HFFc6 (cell line): ENCODE results near the gene ZNF341. TPM values are rescaled to one million over a fixed set of nuclear protein-coding genes. Genes with fewer than 3 reads are reported as not detected.
A peak's percentile ranks its signal among the peaks of the same experiment; 100 is the strongest.

Experiments used
- DNase-seq: peaks from one replicate; pipeline ENCODE4 v3.0.0-alpha.2; 2018
- H3K27ac Mint-ChIP-seq: 2 replicates; pipeline ENCODE4 v1.8.0; 2020; ENCODE audit warnings: mild to moderate bottlenecking, mixed read lengths
- H3K27me3 Mint-ChIP-seq: 2 replicates; pipeline ENCODE4 v1.8.0; 2021; ENCODE audit warnings: mild to moderate bottlenecking, moderate library complexity, mixed read lengths; ENCODE audit not compliant: insufficient read depth
- H3K36me3 Mint-ChIP-seq: 2 replicates; pipeline ENCODE4 v1.8.0; 2021; ENCODE audit warnings: low read depth, mixed read lengths
- H3K4me1 Mint-ChIP-seq: 2 replicates; pipeline ENCODE4 v1.8.0; 2020; ENCODE audit warnings: low read depth, mixed read lengths
- H3K4me3 Mint-ChIP-seq: 2 replicates; pipeline ENCODE4 v1.8.0; 2020; ENCODE audit warnings: mild to moderate bottlenecking, moderate library complexity, mixed read lengths
- H3K9me3 Mint-ChIP-seq: 2 replicates; pipeline ENCODE4 v1.8.0; 2020; ENCODE audit warnings: mild to moderate bottlenecking, mixed read lengths
- CTCF ChIP-seq: fragments of 200-600 bp; sonication (generic); IDR thresholded peaks from 2 replicates; pipeline ENCODE4 v1.5.0; 2021; ENCODE audit warnings: antibody characterized with exemption, mild to moderate bottlenecking
- total RNA-seq, 6 experiments: library from RNA; stranded (reverse); fragmentation: NEBNext Ultra II Directional; extraction: Animal tissue kit (Norgen Biotek cat#: 25700); gene quantifications; 2 replicates in 1 of 6; 3 replicates in 5 of 6; pipeline ENCODE4 v1.2.3, GENCODE V29; 2021

The ZNF341 gene
- total RNA-seq, 6 experiments from 2014 or later, result 3.2 to 4.1 (median 3.6) TPM

- no peak for DNase-seq
- Mint-ChIP-seq H3K36me3 (peaks cover 8% of the 10 kb centered on the region), H3K27me3 (peaks cover 4% of the 10 kb centered on the region), H3K4me1 (peaks cover 18% of the 10 kb centered on the region), H3K27ac (no peak overlapping the region), H3K9me3 (peaks cover 4% of the 10 kb centered on the region; the same call in 1 of the 2 replicates), H3K4me3 (no peak overlapping the region)
- TF ChIP-seq CTCF, result no peak
Measured at GRCh38 chr20:33716498-33716897, 15.3 kb upstream of the ZNF341 start.

- no peak for DNase-seq
- TF ChIP-seq CTCF, result no peak
- Mint-ChIP-seq H3K9me3 (peaks cover 4% of the 10 kb centered on the region; the same call in 1 of the 2 replicates), H3K4me1 (peaks cover 18% of the 10 kb centered on the region), H3K36me3 (peaks cover 8% of the 10 kb centered on the region), H3K4me3 (peak overlapping the region; percentile 96), H3K27me3 (peaks cover 4% of the 10 kb centered on the region), H3K27ac (peak overlapping the region; percentile 85)
Measured at GRCh38 chr20:33719277-33719988, 12.4 kb upstream of the ZNF341 start.

GRCh38 chr20:33719989-33720709 lies 11.6 kb upstream of the ZNF341 start, which contains the start of gene PXMP4:
TSS of gene PXMP4 (minus strand) at chr20:33720310. CDS start at chr20:33720207, 103 bp downstream.
- peaks cover 4% of the 10 kb centered on the region; the same call in 1 of the 2 replicates for H3K9me3 Mint-ChIP-seq
- peaks cover 8% of the 10 kb centered on the region for H3K36me3 Mint-ChIP-seq
- peak within 1 kb of the TSS; percentile 85 for H3K27ac Mint-ChIP-seq
- H3K27me3 Mint-ChIP-seq, result peaks cover 4% of the 10 kb centered on the region
- peaks cover 18% of the 10 kb centered on the region for H3K4me1 Mint-ChIP-seq
- peak; percentile 97 for DNase-seq
- peak within 1 kb of the TSS; percentile 96 for H3K4me3 Mint-ChIP-seq
- TF ChIP-seq CTCF, result 0 out of 2 replicates have a peak, but pooled peaks have one; percentile 10

GRCh38 chr20:33721391-33722140 lies 10.2 kb upstream of the ZNF341 start:
- Mint-ChIP-seq H3K36me3 (peaks cover 8% of the 10 kb centered on the region), H3K27ac (no peak overlapping the region), H3K9me3 (peaks cover 4% of the 10 kb centered on the region; the same call in 1 of the 2 replicates), H3K27me3 (peaks cover 4% of the 10 kb centered on the region), H3K4me1 (peaks cover 18% of the 10 kb centered on the region), H3K4me3 (no peak overlapping the region)
- TF ChIP-seq CTCF, result no peak
- no peak for DNase-seq

- H3K27me3 Mint-ChIP-seq, result peaks cover 7% of the 10 kb centered on the region
- peaks cover 13% of the 10 kb centered on the region for H3K4me1 Mint-ChIP-seq
- no peak overlapping the region for H3K27ac Mint-ChIP-seq
- DNase-seq, result no peak
- H3K36me3 Mint-ChIP-seq, result peaks cover 8% of the 10 kb centered on the region
- TF ChIP-seq CTCF, result no peak
- no peak overlapping the region for H3K4me3 Mint-ChIP-seq
- peaks cover 4% of the 10 kb centered on the region; the same call in 1 of the 2 replicates for H3K9me3 Mint-ChIP-seq
Measured at GRCh38 chr20:33724439-33725094, 7.2 kb upstream of the ZNF341 start.
